Smooth muscle cell (in vitro differentiated cells): ENCODE results near the gene CYFIP2. TPM values are rescaled to one million over a fixed set of nuclear protein-coding genes. Genes with fewer than 3 reads are reported as not detected.

Experiments used
- DNase-seq: peaks from one replicate; lab custom pipeline; 2025; ENCODE audit not compliant: unreplicated experiment; lab: John Stamatoyannopoulos, UW
- H2AFZ ChIP-seq: fragments of 200-600 bp; sonication (generic); 2 replicates; pipeline ENCODE4 v1.6.0; 2016; ENCODE audit warnings: antibody characterized with exemption, low read depth, mild to moderate bottlenecking
- H3F3A ChIP-seq: fragments of 200-600 bp; sonication (generic); 2 replicates; pipeline ENCODE4 v1.6.0; 2017; ENCODE audit warnings: antibody characterized with exemption, low read depth
- H3K27ac ChIP-seq: fragments of 200-600 bp; sonication (generic); 2 replicates; pipeline ENCODE4 v1.5.1; 2016; ENCODE audit warnings: low read depth, mild to moderate bottlenecking
- H3K27me3 ChIP-seq: fragments of 200-600 bp; sonication (generic); 2 replicates; pipeline ENCODE4 v1.6.1; 2016; ENCODE audit warnings: low read depth, mild to moderate bottlenecking
- H3K36me3 ChIP-seq: fragments of 200-600 bp; sonication (generic); 2 replicates; pipeline ENCODE4 v1.5.1; 2016; ENCODE audit warnings: low read depth
- H3K4me1 ChIP-seq: fragments of 200-600 bp; sonication (generic); 2 replicates; pipeline ENCODE4 v1.5.1; 2016; ENCODE audit warnings: low read depth
- H3K4me2 ChIP-seq: fragments of 200-600 bp; sonication (generic); 2 replicates; pipeline ENCODE4 v1.6.0; 2016; ENCODE audit warnings: mild to moderate bottlenecking
- H3K4me3 ChIP-seq: fragments of 200-600 bp; sonication (generic); 2 replicates; pipeline ENCODE4 v1.5.1; 2016; ENCODE audit warnings: mild to moderate bottlenecking
- H3K79me2 ChIP-seq: fragments of 200-600 bp; sonication (generic); 2 replicates; pipeline ENCODE4 v1.6.0; 2016; ENCODE audit warnings: low read depth, mild to moderate bottlenecking
- H3K9ac ChIP-seq: fragments of 200-600 bp; sonication (generic); 2 replicates; pipeline ENCODE4 v1.6.0; 2016; ENCODE audit warnings: low read depth
- H3K9me3 ChIP-seq: fragments of 200-600 bp; sonication (generic); replicated peaks from 2 replicates; pipeline ENCODE4 v1.5.1; 2016; ENCODE audit warnings: low read depth
- H4K20me1 ChIP-seq: fragments of 200-600 bp; sonication (generic); 2 replicates; pipeline ENCODE4 v1.6.0; 2016; ENCODE audit warnings: low read depth
- WGBS: methylation state at CpG from one replicate; pipeline ENCODE4 v1.1.7; 2016; ENCODE audit warnings: low lambda C conversion rate; 5-methylcytosine and 5-hydroxymethylcytosine counted together
- polyA plus RNA-seq: library from polyadenylated mRNA; unstranded; fragments of >200 nt; fragmentation: Nextera tagmentation; extraction: Ambion mirVana; gene quantifications from 2 replicates; pipeline ENCODE4 v1.2.1, GENCODE V29; 2016
- total RNA-seq: library from RNA; depleted of rRNA; stranded (reverse); fragments of >200 nt; gene quantifications from 2 replicates; pipeline ENCODE4 v1.2.3, GENCODE V29; 2014
- TF ChIP-seq, protein P1 (sequence below): fragments of 200-600 bp; sonication (generic); IDR thresholded peaks from 2 replicates; pipeline ENCODE4 v1.5.1; 2017; ENCODE audit warnings: borderline replicate concordance, mild to moderate bottlenecking, antibody characterized with exemption; ENCODE audit not compliant: insufficient read depth, poor library complexity, severe bottlenecking

The CYFIP2 gene
- total and polyA plus RNA-seq, 2 experiments from 2014 or later = 11.4 to 17.8 TPM

DNA sequence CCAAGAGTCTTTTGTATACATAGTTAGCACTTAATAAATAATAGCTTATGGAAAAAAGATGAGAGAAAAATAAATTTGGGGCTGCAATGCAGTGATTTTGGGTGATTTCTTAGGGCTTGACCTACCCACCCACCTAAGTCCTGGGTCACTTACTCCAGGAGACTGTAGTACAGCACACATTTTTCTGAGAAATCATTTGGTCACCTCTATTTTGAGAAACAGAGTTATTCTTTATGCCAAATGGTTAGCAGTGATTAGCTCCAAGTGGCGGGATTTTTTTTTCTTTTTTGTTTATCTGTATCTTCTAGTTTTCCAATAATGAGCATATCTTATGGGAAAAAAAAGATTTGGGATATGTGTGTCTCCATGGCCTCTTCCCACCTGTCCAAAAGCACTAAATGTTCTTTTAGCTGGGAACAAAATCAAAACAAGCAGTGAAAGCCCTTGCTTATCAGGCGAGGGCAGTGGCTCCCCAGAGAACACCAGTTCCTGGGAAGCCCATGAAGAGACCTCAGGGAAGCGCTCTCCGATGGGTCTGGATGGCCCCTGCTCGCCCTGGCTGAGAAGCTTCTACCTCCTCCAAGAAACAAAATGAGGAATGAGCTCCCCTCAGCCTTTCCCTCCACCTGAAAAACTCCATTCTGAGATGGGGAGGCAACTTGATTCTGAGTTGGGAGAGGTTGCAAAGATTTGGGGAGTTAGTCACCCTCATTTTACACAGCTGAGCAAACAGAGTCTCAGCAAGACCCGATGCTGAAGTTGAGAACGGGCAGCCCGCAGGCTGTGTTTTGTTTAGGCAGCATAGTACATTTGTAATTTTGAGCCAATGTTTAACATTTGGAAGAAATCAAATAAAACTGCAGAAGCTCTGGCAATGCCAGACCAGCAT lies 69.9 kb downstream of the CYFIP2 start:
- no peak overlapping the region for H3K4me3 ChIP-seq
- H3K36me3 ChIP-seq = no peaks in the 10 kb centered on the region
- H2AFZ ChIP-seq = no peak overlapping the region
- no peak overlapping the region for H3K4me2 ChIP-seq
- no peaks in the 10 kb centered on the region for H3K27me3 ChIP-seq
- H3K79me2 ChIP-seq = no peaks in the 10 kb centered on the region
- no peak for DNase-seq
- H3K9me3 ChIP-seq = no peaks in the 10 kb centered on the region
- TF ChIP-seq, protein P1, sequence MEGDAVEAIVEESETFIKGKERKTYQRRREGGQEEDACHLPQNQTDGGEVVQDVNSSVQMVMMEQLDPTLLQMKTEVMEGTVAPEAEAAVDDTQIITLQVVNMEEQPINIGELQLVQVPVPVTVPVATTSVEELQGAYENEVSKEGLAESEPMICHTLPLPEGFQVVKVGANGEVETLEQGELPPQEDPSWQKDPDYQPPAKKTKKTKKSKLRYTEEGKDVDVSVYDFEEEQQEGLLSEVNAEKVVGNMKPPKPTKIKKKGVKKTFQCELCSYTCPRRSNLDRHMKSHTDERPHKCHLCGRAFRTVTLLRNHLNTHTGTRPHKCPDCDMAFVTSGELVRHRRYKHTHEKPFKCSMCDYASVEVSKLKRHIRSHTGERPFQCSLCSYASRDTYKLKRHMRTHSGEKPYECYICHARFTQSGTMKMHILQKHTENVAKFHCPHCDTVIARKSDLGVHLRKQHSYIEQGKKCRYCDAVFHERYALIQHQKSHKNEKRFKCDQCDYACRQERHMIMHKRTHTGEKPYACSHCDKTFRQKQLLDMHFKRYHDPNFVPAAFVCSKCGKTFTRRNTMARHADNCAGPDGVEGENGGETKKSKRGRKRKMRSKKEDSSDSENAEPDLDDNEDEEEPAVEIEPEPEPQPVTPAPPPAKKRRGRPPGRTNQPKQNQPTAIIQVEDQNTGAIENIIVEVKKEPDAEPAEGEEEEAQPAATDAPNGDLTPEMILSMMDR = no peak
- H3F3A ChIP-seq = no peaks in the 10 kb centered on the region
- H3K27ac ChIP-seq = no peak overlapping the region
- 90% methylated on average over 8 of the region's 8 CpGs for WGBS
- H4K20me1 ChIP-seq = no peaks in the 10 kb centered on the region
- H3K9ac ChIP-seq = no peak overlapping the region
- no peaks in the 10 kb centered on the region for H3K4me1 ChIP-seq

DNA sequence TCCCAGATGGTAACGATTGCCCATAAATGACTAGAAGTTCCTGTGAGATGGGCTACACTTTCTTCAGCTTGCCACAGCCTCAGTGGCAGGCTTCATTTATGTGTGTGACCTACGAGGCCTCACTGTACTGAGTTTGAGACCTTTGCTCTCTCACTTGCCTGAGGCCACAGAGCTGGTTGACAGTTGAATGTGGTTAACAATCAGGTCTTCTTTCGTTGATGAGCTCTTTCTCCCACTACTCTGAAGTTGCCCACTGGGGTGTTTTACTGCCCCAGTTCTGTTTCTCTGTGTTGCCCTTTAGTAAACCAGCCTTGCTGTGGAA lies 70.5 kb downstream of the CYFIP2 start:
- Histone ChIP-seq H2AFZ (no peak overlapping the region), H3K79me2 (no peaks in the 10 kb centered on the region), H3K4me1 (no peaks in the 10 kb centered on the region), H3K27ac (no peak overlapping the region), H3K9me3 (no peaks in the 10 kb centered on the region), H3K4me2 (no peak overlapping the region), H3K36me3 (no peaks in the 10 kb centered on the region), H3K4me3 (no peak overlapping the region), H3F3A (no peaks in the 10 kb centered on the region), H4K20me1 (no peaks in the 10 kb centered on the region), H3K9ac (no peak overlapping the region), H3K27me3 (no peaks in the 10 kb centered on the region)
- DNase-seq = no peak
- TF ChIP-seq, protein P1 = no peak
- WGBS = 83% methylated on average over 3 of the region's 3 CpGs

DNA sequence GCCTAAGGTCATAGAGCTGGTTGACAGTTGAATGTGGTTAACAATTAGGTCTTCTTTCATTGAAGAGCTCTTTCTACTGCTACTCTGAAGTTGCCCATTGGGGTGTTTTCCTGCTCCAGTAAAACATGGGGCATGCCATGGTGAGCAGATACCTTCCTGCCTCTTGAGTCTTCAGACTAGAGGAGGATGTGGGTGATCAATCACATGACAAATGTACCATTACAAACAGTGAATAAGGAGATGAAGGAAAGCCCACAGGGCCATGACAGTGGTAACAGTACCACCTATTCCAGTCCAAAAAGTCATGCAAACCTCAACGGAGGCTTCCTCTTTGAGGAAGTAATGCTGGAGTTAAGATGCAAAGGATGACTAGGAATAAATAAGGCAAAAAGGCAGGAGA lies 73.5 kb downstream of the CYFIP2 start:
- Histone ChIP-seq H3K9me3 (no peaks in the 10 kb centered on the region), H4K20me1 (no peaks in the 10 kb centered on the region), H3K79me2 (no peaks in the 10 kb centered on the region), H3K4me1 (no peaks in the 10 kb centered on the region), H2AFZ (no peak overlapping the region), H3K36me3 (no peaks in the 10 kb centered on the region), H3K27ac (no peak overlapping the region), H3K4me2 (no peak overlapping the region), H3K9ac (no peak overlapping the region), H3F3A (no peaks in the 10 kb centered on the region), H3K4me3 (no peak overlapping the region), H3K27me3 (no peaks in the 10 kb centered on the region)
- 85% methylated on average over 1 of the region's 1 CpG for WGBS
- no peak for DNase-seq
- TF ChIP-seq, protein P1 = no peak
